Keratinocyte (primary cell): ENCODE measurements around the gene NOP14. TPM values are rescaled to one million over a fixed set of nuclear protein-coding genes. Genes with fewer than 3 reads are reported as not detected.

ENCODE experiments used
- DNase-seq: peaks from one replicate; pipeline ENCODE4 v3.0.0-alpha.2; 2011; ENCODE audit warnings: low read depth, missing footprints, low spot score
- FAIRE-seq: peaks from 2 replicates; lab custom pipeline; 2011; peaks lifted over from hg19 to GRCh38; lab: Jason Lieb, UNC
- H2AFZ ChIP-seq: 2 replicates; pipeline ENCODE4 v1.6.0; 2012; ENCODE audit warnings: low read length, control low read depth, inconsistent platforms; ENCODE audit not compliant: control insufficient read depth
- H3K27ac ChIP-seq: 2 replicates; pipeline ENCODE4 v1.5.1; 2011; ENCODE audit warnings: low read length; ENCODE audit not compliant: control insufficient read depth, insufficient read depth
- H3K27me3 ChIP-seq: 3 replicates; pipeline ENCODE4 v1.6.0; 2011; ENCODE audit warnings: low read length; ENCODE audit not compliant: control insufficient read depth, insufficient read depth; ENCODE audit errors: extremely low read depth
- H3K36me3 ChIP-seq, 2 experiments: 2 replicates in 1 of 2; 3 replicates in 1 of 2; pipeline ENCODE4 v1.5.1; 2011; ENCODE audit warnings: low read length in 2 of 2, mild to moderate bottlenecking in 1 of 2; ENCODE audit not compliant: control insufficient read depth in 2 of 2, insufficient read depth in 2 of 2; ENCODE audit errors: extremely low read depth in 1 of 2
- H3K4me1 ChIP-seq: 3 replicates; pipeline ENCODE4 v1.5.1; 2011; ENCODE audit warnings: low read length; ENCODE audit not compliant: control insufficient read depth, insufficient read depth; ENCODE audit errors: extremely low read depth
- H3K4me2 ChIP-seq: 3 replicates; pipeline ENCODE4 v1.6.0; 2011; ENCODE audit warnings: low read depth, low read length; ENCODE audit not compliant: control insufficient read depth, insufficient read depth; ENCODE audit errors: extremely low read depth
- H3K4me3 ChIP-seq, 3 experiments: fragments of 200-600 bp in 1 of 3; sonication (generic) in 1 of 3; 2 replicates in 2 of 3; 3 replicates in 1 of 3; pipeline ENCODE4 v1.5.1; 2011 to 2016; ENCODE audit warnings: low read length in 3 of 3, mild to moderate bottlenecking in 3 of 3, control low read depth in 2 of 3, inconsistent platforms in 1 of 3, low read depth in 1 of 3, mixed read lengths in 1 of 3, mixed run types in 1 of 3, moderate library complexity in 1 of 3; ENCODE audit not compliant: control insufficient read depth in 2 of 3, insufficient read depth in 2 of 3; ENCODE audit errors: extremely low read depth in 1 of 3
- H3K79me2 ChIP-seq: 2 replicates; pipeline ENCODE4 v1.6.0; 2012; ENCODE audit warnings: low read length; ENCODE audit not compliant: control insufficient read depth, insufficient read depth
- H3K9ac ChIP-seq: 3 replicates; pipeline ENCODE4 v1.6.0; 2011; ENCODE audit warnings: low read length; ENCODE audit not compliant: control insufficient read depth, insufficient read depth; ENCODE audit errors: extremely low read depth
- H3K9me1 ChIP-seq: 3 replicates; pipeline ENCODE4 v1.6.0; 2011; ENCODE audit warnings: low read length; ENCODE audit not compliant: control insufficient read depth, insufficient read depth; ENCODE audit errors: extremely low read depth
- H3K9me3 ChIP-seq: 2 replicates; pipeline ENCODE4 v1.5.1; 2012; ENCODE audit warnings: low read depth, low read length; ENCODE audit not compliant: control insufficient read depth
- H4K20me1 ChIP-seq: 3 replicates; pipeline ENCODE4 v1.6.0; 2011; ENCODE audit warnings: low read length; ENCODE audit not compliant: control insufficient read depth, insufficient read depth; ENCODE audit errors: extremely low read depth
- CTCF ChIP-seq, 3 experiments: IDR thresholded peaks in 1 of 3; conservative IDR thresholded peaks in 1 of 3; optimal IDR thresholded peaks in 1 of 3; 2 replicates in 2 of 3; 3 replicates in 1 of 3; pipeline versions ENCODE3 to v1.5.1; 2011; ENCODE audit warnings: low read length in 3 of 3, mild to moderate bottlenecking in 3 of 3, moderate library complexity in 2 of 3, control low read depth in 1 of 3, inconsistent platforms in 1 of 3; ENCODE audit not compliant: insufficient read depth in 2 of 3; ENCODE audit errors: extremely low read depth in 1 of 3
- EZH2 ChIP-seq: IDR thresholded peaks from one replicate; pipeline ENCODE4 v1.6.1; 2012; ENCODE audit warnings: inconsistent platforms, mild to moderate bottlenecking, low read length, moderate library complexity
- dilution Hi-C: fragments of 300-500 bp; cut with MboI; formaldehyde crosslinking; loops from one replicate; pipeline ENCODE4 v1.7.0; 2020; ENCODE audit warnings: low sequenced_read_pairs; ENCODE audit not compliant: extremely low pct_ligation_motif_present
- polyA plus RNA-seq, 5 experiments: library from polyadenylated mRNA; depleted of rRNA in 3 of 5; stranded (reverse) in 3 of 5; stranded (forward) in 1 of 5; unstranded in 1 of 5; fragments of >200 nt; gene quantifications; 1 replicate in 1 of 5; 2 replicates in 3 of 5; 3 replicates in 1 of 5; pipeline versions ENCODE4 v1.2.1 to v1.2.3, GENCODE V29; 2011 to 2012; ENCODE audit warnings: missing spikeins in 2 of 5, low read depth in 1 of 5, low replicate concordance in 1 of 5

The NOP14 gene
- polyA plus RNA-seq, 1 donor (not counting 4 experiments of a cell fraction or from before 2014, with no cell fraction given), result 21.8 TPM

- Histone ChIP-seq H3K4me1 (peaks cover 11% of the 10 kb centered on the region), H3K4me3 (no peak overlapping the region), H3K9me1 (no peaks in the 10 kb centered on the region), H3K4me2 (no peak overlapping the region), H3K27me3 (no peaks in the 10 kb centered on the region), H3K9me3 (no peaks in the 10 kb centered on the region), H4K20me1 (peaks cover 3% of the 10 kb centered on the region), H3K9ac (no peak overlapping the region), H3K27ac (no peak overlapping the region), H3K79me2 (peaks cover 10% of the 10 kb centered on the region), H3K36me3 (peaks cover 33 to 42% of the 10 kb centered on the region in 2 experiments), H2AFZ (no peak overlapping the region)
- dilution Hi-C loops, result no loop called here
- TF ChIP-seq EZH2, result no peak
- TF ChIP-seq CTCF (optimal IDR thresholded peaks at IDR 0.05 in 1 of 3, IDR thresholded peaks at IDR 0.05 in 1 of 3, conservative IDR thresholded peaks at IDR 0.05 in 1 of 3; ENCODE audit: extremely low read depth in 1 of 3, insufficient read depth in 2 of 3, low read length in 3 of 3), result no peak
- DNase-seq (no peak), FAIRE-seq (no peak)
Observed at GRCh38 chr4:2927016-2927695, 36.0 kb downstream of the NOP14 start.

DNA sequence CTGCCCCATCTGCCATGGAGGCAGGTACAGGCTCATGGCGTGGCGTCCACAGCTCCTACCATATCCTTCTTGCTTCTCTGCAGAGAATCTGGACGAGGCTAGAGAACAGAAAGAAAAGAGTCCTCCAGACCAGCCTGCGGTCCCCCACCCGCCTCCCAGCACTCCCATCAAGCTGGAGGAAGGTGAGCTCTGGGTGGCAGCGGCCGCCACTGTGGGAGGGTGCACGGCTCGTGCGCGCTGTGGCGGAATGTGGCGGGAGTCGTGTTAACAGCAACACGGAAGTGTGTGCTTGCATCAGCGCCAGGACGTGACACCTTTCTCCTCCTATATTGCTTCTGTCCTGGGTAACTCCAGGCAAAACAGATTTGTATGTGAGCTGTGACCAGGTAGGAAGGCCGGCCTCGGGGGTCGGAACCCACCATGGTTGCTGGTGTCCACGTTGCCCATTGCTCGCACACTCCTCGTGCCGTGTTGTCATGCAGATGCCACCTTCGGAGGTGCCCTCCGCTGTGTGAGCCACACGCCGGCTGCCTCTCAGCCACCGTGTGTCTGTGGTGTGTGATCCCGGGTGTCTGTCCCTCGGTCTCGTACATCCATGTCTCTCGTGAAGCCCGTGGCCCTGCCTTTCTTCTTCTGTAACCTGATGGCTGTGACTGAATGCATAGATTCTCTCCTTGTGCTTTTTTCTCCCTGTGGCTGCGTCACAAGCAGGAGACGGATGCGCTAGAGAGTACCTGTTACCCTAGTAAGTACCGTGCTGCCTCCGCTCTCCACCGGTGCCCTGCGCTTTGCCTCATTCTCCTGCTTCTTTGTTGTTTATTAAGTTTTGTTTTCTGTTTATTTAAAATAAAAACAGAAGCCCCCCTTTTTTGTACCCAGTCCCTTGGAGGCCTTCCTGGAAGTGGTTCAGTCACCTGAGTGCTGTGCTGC lies 37.0 kb downstream of the NOP14 start:
- Histone ChIP-seq H4K20me1 (no peaks in the 10 kb centered on the region), H3K27me3 (no peaks in the 10 kb centered on the region), H3K79me2 (peaks cover 4% of the 10 kb centered on the region), H3K4me2 (no peak overlapping the region), H3K4me1 (peaks cover 11% of the 10 kb centered on the region), H2AFZ (no peak overlapping the region), H3K36me3 (peaks cover 33 to 37% of the 10 kb centered on the region in 2 experiments), H3K27ac (no peak overlapping the region), H3K4me3 (no peak overlapping the region), H3K9me3 (no peaks in the 10 kb centered on the region), H3K9ac (no peak overlapping the region), H3K9me1 (no peaks in the 10 kb centered on the region)
- dilution Hi-C loops, result no loop called here
- FAIRE-seq, result no peak
- no peak for TF ChIP-seq EZH2
- no peak for TF ChIP-seq CTCF (optimal IDR thresholded peaks at IDR 0.05 in 1 of 3, IDR thresholded peaks at IDR 0.05 in 1 of 3, conservative IDR thresholded peaks at IDR 0.05 in 1 of 3; ENCODE audit: extremely low read depth in 1 of 3, insufficient read depth in 2 of 3, low read length in 3 of 3)
- no peak for DNase-seq
